ENCODE measurements around the gene DYRK1A.

Gene DYRK1A

DNA sequence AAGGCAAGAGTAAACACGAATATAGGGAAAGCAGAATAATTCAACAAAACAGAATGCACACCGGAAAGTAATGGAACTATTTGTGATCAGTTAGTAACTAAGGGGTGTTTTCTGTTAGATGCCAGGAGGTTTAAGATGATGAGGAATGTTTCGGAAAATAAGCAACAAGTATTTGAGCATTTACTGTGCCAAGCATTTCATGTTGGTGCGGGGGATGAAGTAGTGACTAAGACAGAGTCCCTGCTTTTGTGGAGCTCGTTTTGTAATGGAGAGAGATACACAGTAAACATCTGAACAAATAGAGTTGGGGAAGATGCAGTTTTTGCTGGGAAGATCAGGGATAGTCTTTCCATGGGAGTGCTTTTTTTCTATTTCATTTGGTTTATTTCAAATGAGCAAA lies 78.7 kb downstream of the DYRK1A start:
- H3K36me3 ChIP-seq (ENCODE audit: control insufficient read depth in 1 of 2, insufficient read depth in 2 of 2, low read depth in 1 of 2, low read length in 2 of 2): peaks cover 0 to 8% of the 10 kb centered on the region in 2 experiments
- no peak overlapping the region for H4K91ac ChIP-seq (ENCODE audit: low read length)
- WGBS: 88% methylated on average over 5 of the region's 5 CpGs
- H3K4ac ChIP-seq (ENCODE audit: low read depth in 1 of 2, low read length in 2 of 2): no peak overlapping the region
- H3K4me2 ChIP-seq (ENCODE audit: low read length, poor library complexity, severe bottlenecking): no peak overlapping the region
- H2BK120ac ChIP-seq (ENCODE audit: low read depth, low read length): no peak overlapping the region
- H3K14ac ChIP-seq (ENCODE audit: low read length in 2 of 2): no peak overlapping the region
- peaks cover 12% of the 10 kb centered on the region for H3K79me1 ChIP-seq (replicated peaks; ENCODE audit: low read length, poor library complexity, severe bottlenecking)
- no peak overlapping the region for H3K18ac ChIP-seq (ENCODE audit: low read depth in 1 of 2, low read length in 2 of 2)
- H2BK15ac ChIP-seq (ENCODE audit: low read depth, poor library complexity, severe bottlenecking): no peak overlapping the region
- H3K23ac ChIP-seq (ENCODE audit: low read length in 2 of 2): no peak overlapping the region
- no peak overlapping the region for H2AK5ac ChIP-seq (ENCODE audit: low read length, severe bottlenecking)
- no peak overlapping the region for H4K8ac ChIP-seq (ENCODE audit: low read length)
- H3K27ac ChIP-seq (ENCODE audit: low read length, poor library complexity, severe bottlenecking): no peak overlapping the region
- peaks cover 2% of the 10 kb centered on the region for H3K4me1 ChIP-seq (ENCODE audit: control insufficient read depth, insufficient read depth, low read depth, low read length)
- H2BK5ac ChIP-seq (ENCODE audit: low read depth, low read length, poor library complexity, severe bottlenecking): no peak overlapping the region
- H2AFZ ChIP-seq (ENCODE audit: low read depth, low read length): no peak overlapping the region
- H3K9me3 ChIP-seq (ENCODE audit: control insufficient read depth, low read length): no peaks in the 10 kb centered on the region
- no peaks in the 10 kb centered on the region for H3K27me3 ChIP-seq (ENCODE audit: control insufficient read depth in 1 of 2, insufficient read depth in 1 of 2, low read length in 2 of 2)
- no peak overlapping the region for H2BK12ac ChIP-seq (ENCODE audit: low read length in 2 of 2)
- H3K9ac ChIP-seq (ENCODE audit: low read length): peak overlapping the region; percentile 38
- DNase-seq: peak; percentile 41
- no peak overlapping the region for H3K4me3 ChIP-seq (ENCODE audit: insufficient read depth in 1 of 2, low read depth in 1 of 2, low read length in 2 of 2)

DNA sequence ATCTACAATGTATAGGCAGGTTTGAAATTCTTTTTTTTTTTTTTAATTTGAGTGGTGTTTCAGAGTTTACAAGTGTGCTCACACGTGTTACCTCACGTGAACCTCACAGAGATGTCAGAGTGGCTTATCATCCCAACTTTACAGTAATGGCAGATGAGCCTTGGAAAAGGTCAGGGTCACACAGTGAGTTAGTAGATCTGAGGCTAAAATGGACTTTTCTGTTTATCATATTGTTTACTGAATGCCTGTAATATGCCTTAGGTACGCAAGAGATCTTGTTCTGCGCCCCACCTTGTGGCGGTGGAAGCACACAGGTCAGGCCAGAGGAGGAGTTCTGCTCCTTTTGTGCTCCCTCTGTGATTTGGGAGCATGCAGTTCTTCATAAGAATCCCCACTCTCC lies 80.0 kb downstream of the DYRK1A start:
- no peak overlapping the region for H4K8ac ChIP-seq (ENCODE audit: low read length)
- no peak overlapping the region for H3K27ac ChIP-seq (ENCODE audit: low read length, poor library complexity, severe bottlenecking)
- H2BK12ac ChIP-seq (ENCODE audit: low read length in 2 of 2): no peak overlapping the region
- no peak overlapping the region for H2BK120ac ChIP-seq (ENCODE audit: low read depth, low read length)
- no peak overlapping the region for H3K23ac ChIP-seq (ENCODE audit: low read length in 2 of 2)
- H3K18ac ChIP-seq (ENCODE audit: low read depth in 1 of 2, low read length in 2 of 2): no peak overlapping the region
- H2BK15ac ChIP-seq (ENCODE audit: low read depth, poor library complexity, severe bottlenecking): no peak overlapping the region
- H2AK5ac ChIP-seq (ENCODE audit: low read length, severe bottlenecking): no peak overlapping the region
- no peaks in the 10 kb centered on the region for H3K27me3 ChIP-seq (ENCODE audit: control insufficient read depth in 1 of 2, insufficient read depth in 1 of 2, low read length in 2 of 2)
- WGBS: 91% methylated on average over 5 of the region's 5 CpGs
- H3K9me3 ChIP-seq (ENCODE audit: control insufficient read depth, low read length): no peaks in the 10 kb centered on the region
- peaks cover 0 to 8% of the 10 kb centered on the region in 2 experiments for H3K36me3 ChIP-seq (ENCODE audit: control insufficient read depth in 1 of 2, insufficient read depth in 2 of 2, low read depth in 1 of 2, low read length in 2 of 2)
- H3K4me1 ChIP-seq (ENCODE audit: control insufficient read depth, insufficient read depth, low read depth, low read length): peaks cover 6% of the 10 kb centered on the region
- DNase-seq: no peak
- H3K4ac ChIP-seq (ENCODE audit: low read depth in 1 of 2, low read length in 2 of 2): no peak overlapping the region
- H2BK5ac ChIP-seq (ENCODE audit: low read depth, low read length, poor library complexity, severe bottlenecking): no peak overlapping the region
- H3K4me2 ChIP-seq (ENCODE audit: low read length, poor library complexity, severe bottlenecking): no peak overlapping the region
- H2AFZ ChIP-seq (ENCODE audit: low read depth, low read length): no peak overlapping the region
- H3K4me3 ChIP-seq (ENCODE audit: insufficient read depth in 1 of 2, low read depth in 1 of 2, low read length in 2 of 2): no peak overlapping the region
- H3K14ac ChIP-seq (ENCODE audit: low read length in 2 of 2): no peak overlapping the region
- H4K91ac ChIP-seq (ENCODE audit: low read length): no peak overlapping the region
- no peak overlapping the region for H3K9ac ChIP-seq (ENCODE audit: low read length)
- H3K79me1 ChIP-seq (replicated peaks; ENCODE audit: low read length, poor library complexity, severe bottlenecking): peaks cover 12% of the 10 kb centered on the region

DNA sequence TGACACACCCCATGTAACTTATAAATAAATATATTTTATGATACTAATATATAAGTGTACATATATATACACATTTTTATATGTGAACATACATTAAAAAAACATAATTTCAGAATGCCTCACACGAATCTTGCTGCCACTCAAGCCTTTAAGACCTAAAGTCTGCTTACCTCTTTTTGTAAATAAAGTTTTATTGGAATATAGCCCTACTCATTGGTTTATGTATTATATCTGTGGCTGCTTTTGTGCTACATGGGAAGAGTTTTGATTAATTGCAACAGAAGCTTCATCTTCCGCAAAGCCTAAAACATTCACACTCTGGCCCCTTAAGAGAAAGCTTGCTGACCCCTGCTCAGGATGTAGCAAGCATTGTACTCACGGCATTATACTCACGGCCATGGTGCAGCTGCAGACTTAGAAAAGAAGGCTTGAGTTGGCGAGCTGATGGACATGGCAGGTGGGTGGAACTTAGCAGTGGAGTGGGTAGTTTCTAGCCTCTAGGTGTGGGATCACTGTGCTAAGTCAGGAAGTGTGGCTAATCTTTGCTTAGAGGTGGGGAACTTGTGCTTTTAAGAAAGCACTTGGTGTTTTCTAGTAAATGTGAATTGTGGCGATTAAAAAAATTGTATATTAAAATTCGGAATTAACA lies 80.8 kb downstream of the DYRK1A start:
- Histone ChIP-seq H2BK120ac (ENCODE audit: low read depth, low read length) (no peak overlapping the region), H2AK5ac (ENCODE audit: low read length, severe bottlenecking) (no peak overlapping the region), H3K36me3 (ENCODE audit: control insufficient read depth in 1 of 2, insufficient read depth in 2 of 2, low read depth in 1 of 2, low read length in 2 of 2) (peaks cover 0 to 8% of the 10 kb centered on the region in 2 experiments), H3K79me1 (replicated peaks; ENCODE audit: low read length, poor library complexity, severe bottlenecking) (peaks cover 12% of the 10 kb centered on the region), H3K27ac (ENCODE audit: low read length, poor library complexity, severe bottlenecking) (no peak overlapping the region), H3K9ac (ENCODE audit: low read length) (no peak overlapping the region), H3K4me3 (ENCODE audit: insufficient read depth in 1 of 2, low read depth in 1 of 2, low read length in 2 of 2) (no peak overlapping the region), H3K9me3 (ENCODE audit: control insufficient read depth, low read length) (no peaks in the 10 kb centered on the region), H3K4ac (ENCODE audit: low read depth in 1 of 2, low read length in 2 of 2) (no peak overlapping the region), H2BK15ac (ENCODE audit: low read depth, poor library complexity, severe bottlenecking) (no peak overlapping the region), H4K8ac (ENCODE audit: low read length) (no peak overlapping the region), H3K27me3 (ENCODE audit: control insufficient read depth in 1 of 2, insufficient read depth in 1 of 2, low read length in 2 of 2) (no peaks in the 10 kb centered on the region), H3K18ac (ENCODE audit: low read depth in 1 of 2, low read length in 2 of 2) (no peak overlapping the region), H3K23ac (ENCODE audit: low read length in 2 of 2) (peak overlapping the region in 1 of 2 experiments; percentile 36), H3K4me1 (ENCODE audit: control insufficient read depth, insufficient read depth, low read depth, low read length) (peaks cover 9% of the 10 kb centered on the region), H3K4me2 (ENCODE audit: low read length, poor library complexity, severe bottlenecking) (no peak overlapping the region), H4K91ac (ENCODE audit: low read length) (no peak overlapping the region), H2AFZ (ENCODE audit: low read depth, low read length) (no peak overlapping the region), H3K14ac (ENCODE audit: low read length in 2 of 2) (peak overlapping the region in 1 of 2 experiments; percentile 88), H2BK5ac (ENCODE audit: low read depth, low read length, poor library complexity, severe bottlenecking) (no peak overlapping the region), H2BK12ac (ENCODE audit: low read length in 2 of 2) (peak overlapping the region in 1 of 2 experiments; percentile 48)
- 92% methylated on average over 6 of the region's 7 CpGs for WGBS
- no peak for DNase-seq

DNA sequence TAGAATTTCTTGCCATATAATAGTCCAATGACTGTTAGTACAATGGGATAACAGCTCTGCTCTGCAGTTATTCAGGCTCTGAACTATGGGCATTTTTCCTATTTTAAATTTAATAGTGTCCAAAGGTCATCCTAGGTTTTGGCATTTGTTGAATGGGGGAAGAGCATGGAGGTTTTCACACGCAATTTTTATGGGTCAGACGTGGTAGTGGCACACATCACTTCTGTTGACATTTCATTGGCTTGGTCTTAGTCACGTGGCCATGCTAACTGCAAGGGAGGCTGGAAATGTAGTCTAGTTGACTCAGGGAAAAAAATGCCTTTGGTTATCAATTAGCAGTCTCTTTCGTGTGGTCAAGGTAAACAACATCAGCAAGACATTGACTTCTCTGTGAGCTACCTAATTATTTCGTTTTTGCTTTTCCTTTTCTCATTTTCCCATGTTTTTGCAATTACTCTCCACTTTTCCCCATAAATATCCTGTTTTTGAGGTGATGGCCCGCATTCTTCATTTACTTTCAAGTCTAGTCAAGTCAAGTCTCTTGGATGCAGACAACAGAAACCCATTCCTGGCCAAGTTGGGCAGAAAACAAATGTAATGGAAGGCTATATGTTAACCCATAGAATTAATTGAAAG lies 82.8 kb downstream of the DYRK1A start:
- H3K27me3 ChIP-seq (ENCODE audit: control insufficient read depth in 1 of 2, insufficient read depth in 1 of 2, low read length in 2 of 2): no peaks in the 10 kb centered on the region
- no peak overlapping the region for H2AFZ ChIP-seq (ENCODE audit: low read depth, low read length)
- no peak overlapping the region for H3K23ac ChIP-seq (ENCODE audit: low read length in 2 of 2)
- H3K4me3 ChIP-seq (ENCODE audit: insufficient read depth in 1 of 2, low read depth in 1 of 2, low read length in 2 of 2): no peak overlapping the region
- H3K18ac ChIP-seq (ENCODE audit: low read depth in 1 of 2, low read length in 2 of 2): no peak overlapping the region
- H3K14ac ChIP-seq (ENCODE audit: low read length in 2 of 2): no peak overlapping the region
- no peak overlapping the region for H3K9ac ChIP-seq (ENCODE audit: low read length)
- H3K4ac ChIP-seq (ENCODE audit: low read depth in 1 of 2, low read length in 2 of 2): no peak overlapping the region
- no peak overlapping the region for H4K8ac ChIP-seq (ENCODE audit: low read length)
- DNase-seq: no peak
- H2BK15ac ChIP-seq (ENCODE audit: low read depth, poor library complexity, severe bottlenecking): no peak overlapping the region
- H3K79me1 ChIP-seq (replicated peaks; ENCODE audit: low read length, poor library complexity, severe bottlenecking): peaks cover 7% of the 10 kb centered on the region
- no peaks in the 10 kb centered on the region for H3K9me3 ChIP-seq (ENCODE audit: control insufficient read depth, low read length)
- H3K4me1 ChIP-seq (ENCODE audit: control insufficient read depth, insufficient read depth, low read depth, low read length): peaks cover 15% of the 10 kb centered on the region
- H3K27ac ChIP-seq (ENCODE audit: low read length, poor library complexity, severe bottlenecking): no peak overlapping the region
- H3K4me2 ChIP-seq (ENCODE audit: low read length, poor library complexity, severe bottlenecking): no peak overlapping the region
- 94% methylated on average over 6 of the region's 6 CpGs for WGBS
- H2AK5ac ChIP-seq (ENCODE audit: low read length, severe bottlenecking): no peak overlapping the region
- no peak overlapping the region for H2BK12ac ChIP-seq (ENCODE audit: low read length in 2 of 2)
- no peak overlapping the region for H2BK120ac ChIP-seq (ENCODE audit: low read depth, low read length)
- H3K36me3 ChIP-seq (ENCODE audit: control insufficient read depth in 1 of 2, insufficient read depth in 2 of 2, low read depth in 1 of 2, low read length in 2 of 2): peaks cover 0 to 4% of the 10 kb centered on the region in 2 experiments
- no peak overlapping the region for H4K91ac ChIP-seq (ENCODE audit: low read length)
- no peak overlapping the region for H2BK5ac ChIP-seq (ENCODE audit: low read depth, low read length, poor library complexity, severe bottlenecking)

Data from mesenchymal stem cell (in vitro differentiated cells and primary cell).